RWPE1 (cell line): ENCODE data around the gene LRMDA.

ENCODE experiments used
- CTCF ChIA-PET: fragments of 350-600 bp; sonication (Branson Sonifier 250); formaldehyde crosslinking; extraction: SDS; loops from one replicate; lab custom pipeline; 2021; lab: Yijun Ruan, JAX
- POLR2A ChIA-PET: fragments of 400-600 bp; formaldehyde crosslinking; extraction: SDS; loops from one replicate; lab custom pipeline; 2020; ENCODE audit warnings: antibody characterized with exemption; ENCODE audit not compliant: low non-redundant PET; lab: Yijun Ruan, JAX
- DNase-seq: peaks from one replicate; pipeline ENCODE4 v3.0.0; 2012; ENCODE audit warnings: low spot score
- H3K27ac ChIP-seq: fragments of 450-650 bp; 2 replicates; pipeline ENCODE4 v1.5.1; 2017
- TF ChIP-seq, protein P1 (sequence below): fragments of 450-650 bp; conservative IDR thresholded peaks from 2 replicates; pipeline ENCODE4 v1.5.1; 2017; ENCODE audit warnings: low read depth, mild to moderate bottlenecking

The LRMDA gene

GRCh38 chr10:75950307-75950706 is 518.9 kb downstream of the LRMDA start:
- no peak overlapping the region for H3K27ac ChIP-seq
- no peak for DNase-seq
- POLR2A ChIA-PET: no interaction called here
- TF ChIP-seq, protein P1, sequence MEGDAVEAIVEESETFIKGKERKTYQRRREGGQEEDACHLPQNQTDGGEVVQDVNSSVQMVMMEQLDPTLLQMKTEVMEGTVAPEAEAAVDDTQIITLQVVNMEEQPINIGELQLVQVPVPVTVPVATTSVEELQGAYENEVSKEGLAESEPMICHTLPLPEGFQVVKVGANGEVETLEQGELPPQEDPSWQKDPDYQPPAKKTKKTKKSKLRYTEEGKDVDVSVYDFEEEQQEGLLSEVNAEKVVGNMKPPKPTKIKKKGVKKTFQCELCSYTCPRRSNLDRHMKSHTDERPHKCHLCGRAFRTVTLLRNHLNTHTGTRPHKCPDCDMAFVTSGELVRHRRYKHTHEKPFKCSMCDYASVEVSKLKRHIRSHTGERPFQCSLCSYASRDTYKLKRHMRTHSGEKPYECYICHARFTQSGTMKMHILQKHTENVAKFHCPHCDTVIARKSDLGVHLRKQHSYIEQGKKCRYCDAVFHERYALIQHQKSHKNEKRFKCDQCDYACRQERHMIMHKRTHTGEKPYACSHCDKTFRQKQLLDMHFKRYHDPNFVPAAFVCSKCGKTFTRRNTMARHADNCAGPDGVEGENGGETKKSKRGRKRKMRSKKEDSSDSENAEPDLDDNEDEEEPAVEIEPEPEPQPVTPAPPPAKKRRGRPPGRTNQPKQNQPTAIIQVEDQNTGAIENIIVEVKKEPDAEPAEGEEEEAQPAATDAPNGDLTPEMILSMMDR: no peak
- CTCF ChIA-PET: no interaction called here

DNA sequence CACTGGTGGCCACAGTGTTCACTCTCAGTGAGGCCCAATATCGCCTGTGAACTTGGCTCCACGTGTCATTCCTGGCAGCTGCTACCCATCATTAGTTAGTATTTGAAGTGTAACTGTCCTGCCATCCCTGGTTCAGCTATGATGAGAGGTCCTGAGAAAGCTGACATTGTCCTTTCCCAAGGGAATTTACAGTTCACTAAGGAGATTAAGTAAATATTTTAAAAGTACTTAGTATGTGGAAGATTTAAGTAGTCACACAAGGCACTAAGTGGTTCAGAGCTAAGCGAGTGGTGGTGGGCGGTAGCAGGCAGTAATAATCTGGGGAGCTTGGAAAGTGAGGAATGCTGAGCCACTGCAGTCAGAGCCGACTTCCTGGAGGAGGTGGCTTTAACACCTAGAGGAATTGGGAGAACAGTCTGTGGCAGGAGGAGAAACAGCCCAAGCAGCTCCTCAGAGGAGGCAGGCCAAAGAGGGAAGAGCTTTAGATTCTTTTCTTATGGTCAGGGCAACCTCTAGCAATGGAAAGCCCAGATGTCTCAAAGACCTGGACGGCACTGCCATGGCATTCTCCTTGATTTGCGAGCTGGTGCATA is 519.7 kb downstream of the LRMDA start:
- TF ChIP-seq, protein P1: no peak
- H3K27ac ChIP-seq: no peak overlapping the region
- POLR2A ChIA-PET: no interaction called here
- CTCF ChIA-PET: interaction anchor here (0.6 kb wide), 1 partner anchor 735 kb away, joined by 3 read pairs; no protein-coding TSS in a partner anchor
- DNase-seq: no peak

DNA sequence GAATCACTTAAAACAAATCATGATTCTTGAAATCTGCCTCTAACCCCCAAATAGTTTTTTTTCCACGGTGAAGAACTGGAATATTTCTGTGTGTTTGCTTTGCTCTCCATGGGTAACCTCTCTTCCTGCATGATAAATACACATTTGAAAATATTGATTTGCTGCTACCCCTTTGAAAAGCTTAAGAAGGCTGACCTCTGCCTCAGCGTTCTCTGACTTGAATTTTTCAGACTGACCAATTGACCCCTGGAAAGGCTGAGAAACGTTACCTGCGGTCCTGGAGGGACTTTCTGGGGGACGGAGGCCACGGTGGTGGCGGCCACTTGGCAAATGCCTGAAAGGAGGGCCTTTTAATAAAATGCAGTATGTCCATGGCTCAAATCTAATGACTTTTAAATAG is 520.2 kb downstream of the LRMDA start:
- H3K27ac ChIP-seq: no peak overlapping the region
- DNase-seq: no peak
- TF ChIP-seq, protein P1: no peak
- POLR2A ChIA-PET: no interaction called here
- CTCF ChIA-PET: interaction anchor here (0.6 kb wide), 1 partner anchor 736 kb away, joined by 3 read pairs; no protein-coding TSS in a partner anchor

GRCh38 chr10:75952093-75952492 is 520.7 kb downstream of the LRMDA start:
- POLR2A ChIA-PET: no interaction called here
- TF ChIP-seq, protein P1: no peak
- CTCF ChIA-PET: no interaction called here
- no peak overlapping the region for H3K27ac ChIP-seq
- DNase-seq: no peak

GRCh38 chr10:75954486-75954885 is 523.1 kb downstream of the LRMDA start:
- POLR2A ChIA-PET: no interaction called here
- no peak for DNase-seq
- CTCF ChIA-PET: interaction anchor here (0.7 to 1.1 kb wide), 2 partner anchors 9 to 237 kb away, joined by 3 read pairs; no protein-coding TSS in a partner anchor
- no peak overlapping the region for H3K27ac ChIP-seq
- TF ChIP-seq, protein P1: no peak

- DNase-seq: no peak
- TF ChIP-seq, protein P1: no peak
- H3K27ac ChIP-seq: no peak overlapping the region
- ChIA-PET POLR2A (no interaction called here), CTCF (no interaction called here)
Observed at GRCh38 chr10:75955973-75956502, 524.6 kb downstream of the LRMDA start.
